Endometrium (tissue), 2 donors: ENCODE measurements around the gene CHFR.
A peak's percentile ranks its signal among the peaks of the same experiment; 100 is the strongest.
"Not testable (repeated sequence)": the region's sequence is repeated elsewhere in the genome, so short reads cannot be mapped to it uniquely, and the experiment has no call there.

ENCODE experiments used
- FAIRE-seq: peaks from 2 replicates; lab custom pipeline; 2012; peaks lifted over from hg19 to GRCh38; lab: Jason Lieb, UNC
- donor health status: control.
- donor health status: control.

The CHFR gene, protein sequence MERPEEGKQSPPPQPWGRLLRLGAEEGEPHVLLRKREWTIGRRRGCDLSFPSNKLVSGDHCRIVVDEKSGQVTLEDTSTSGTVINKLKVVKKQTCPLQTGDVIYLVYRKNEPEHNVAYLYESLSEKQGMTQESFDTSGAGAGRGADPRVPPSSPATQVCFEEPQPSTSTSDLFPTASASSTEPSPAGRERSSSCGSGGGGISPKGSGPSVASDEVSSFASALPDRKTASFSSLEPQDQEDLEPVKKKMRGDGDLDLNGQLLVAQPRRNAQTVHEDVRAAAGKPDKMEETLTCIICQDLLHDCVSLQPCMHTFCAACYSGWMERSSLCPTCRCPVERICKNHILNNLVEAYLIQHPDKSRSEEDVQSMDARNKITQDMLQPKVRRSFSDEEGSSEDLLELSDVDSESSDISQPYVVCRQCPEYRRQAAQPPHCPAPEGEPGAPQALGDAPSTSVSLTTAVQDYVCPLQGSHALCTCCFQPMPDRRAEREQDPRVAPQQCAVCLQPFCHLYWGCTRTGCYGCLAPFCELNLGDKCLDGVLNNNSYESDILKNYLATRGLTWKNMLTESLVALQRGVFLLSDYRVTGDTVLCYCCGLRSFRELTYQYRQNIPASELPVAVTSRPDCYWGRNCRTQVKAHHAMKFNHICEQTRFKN

DNA sequence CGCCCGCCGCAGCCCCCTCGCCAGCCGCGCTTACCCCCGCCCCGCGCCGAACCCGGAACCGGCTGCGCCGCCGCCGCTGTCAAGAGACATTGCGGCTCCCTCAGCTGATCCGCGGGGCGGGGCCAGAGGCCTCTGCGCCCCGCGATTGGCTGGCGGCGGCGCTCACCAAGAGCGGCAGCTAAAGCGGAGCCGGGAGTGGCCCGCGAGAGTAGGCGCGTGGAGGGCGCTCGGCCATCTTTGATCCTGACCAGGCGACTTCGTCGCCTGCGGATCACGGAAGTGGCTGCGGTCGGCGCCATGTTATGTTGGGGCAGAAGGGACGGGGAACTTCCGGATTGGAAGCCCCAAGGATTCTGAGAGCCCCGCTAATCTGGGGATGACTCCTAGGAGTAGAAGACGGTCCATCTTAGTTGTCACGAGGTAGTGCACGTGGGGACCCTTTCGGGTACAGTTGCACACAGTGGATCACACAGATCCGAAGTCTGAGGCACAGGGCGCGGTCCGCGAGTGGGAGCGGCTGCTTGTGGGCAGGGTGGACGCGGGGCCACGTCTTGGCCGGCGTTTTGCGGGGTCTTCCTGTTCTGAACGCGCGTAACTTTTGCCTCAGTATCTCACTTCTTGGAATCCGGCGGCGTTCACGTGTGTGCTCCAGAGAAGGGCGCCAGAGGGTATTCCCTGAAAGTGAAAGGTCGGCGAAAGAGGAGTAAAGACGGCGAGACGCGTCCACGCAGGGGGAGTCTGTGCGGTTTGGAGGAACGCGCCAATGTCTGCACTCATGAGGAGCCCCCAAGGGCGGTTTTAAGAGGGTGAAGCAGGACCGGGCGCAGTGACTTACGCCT is at the start of gene CHFR:
Gene CHFR (minus strand): TSS at position 93 of the 839 bp plus-strand sequence. CDS start 277 bp downstream, outside the sequence.
- FAIRE-seq: peak; percentile 77

DNA sequence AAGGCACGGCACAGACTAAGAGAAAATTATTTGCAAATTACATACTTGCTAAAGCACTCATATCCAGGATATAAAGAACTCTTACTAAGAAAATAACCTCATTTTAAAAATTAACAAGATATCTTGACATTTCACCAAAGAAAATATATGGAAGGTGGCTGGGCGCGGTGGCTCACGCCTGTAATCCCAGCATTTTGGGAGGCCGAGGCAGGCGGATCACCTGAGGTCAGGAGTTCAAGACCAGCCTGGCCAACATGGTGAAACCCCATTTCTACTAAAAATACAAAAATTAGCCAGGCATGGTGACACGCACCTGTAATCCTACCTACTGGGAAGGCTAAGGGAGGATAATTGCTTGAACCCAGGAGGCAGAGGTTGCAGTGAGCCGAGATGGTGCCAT is 49.5 kb upstream of the CHFR start:
- not testable (repeated sequence) for FAIRE-seq

DNA sequence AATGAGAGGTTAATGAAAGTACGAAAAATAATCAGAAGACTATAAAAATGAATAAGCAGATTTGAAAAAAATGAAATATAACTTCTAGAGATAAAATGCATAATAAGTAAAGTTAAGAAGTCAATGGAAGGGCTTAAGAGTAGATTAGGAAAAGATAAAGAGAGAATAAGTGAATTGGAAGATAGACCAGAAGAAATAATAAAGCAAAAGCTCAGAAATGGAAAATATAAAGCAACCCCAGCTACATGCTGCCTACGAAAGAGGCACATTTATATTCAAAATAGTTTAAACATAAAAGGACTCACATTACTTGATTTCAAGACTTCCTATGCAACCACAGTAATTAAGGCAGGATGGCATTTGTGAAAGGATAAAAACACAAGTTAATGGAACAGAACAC is 48.8 kb upstream of the CHFR start:
- no peak for FAIRE-seq

DNA sequence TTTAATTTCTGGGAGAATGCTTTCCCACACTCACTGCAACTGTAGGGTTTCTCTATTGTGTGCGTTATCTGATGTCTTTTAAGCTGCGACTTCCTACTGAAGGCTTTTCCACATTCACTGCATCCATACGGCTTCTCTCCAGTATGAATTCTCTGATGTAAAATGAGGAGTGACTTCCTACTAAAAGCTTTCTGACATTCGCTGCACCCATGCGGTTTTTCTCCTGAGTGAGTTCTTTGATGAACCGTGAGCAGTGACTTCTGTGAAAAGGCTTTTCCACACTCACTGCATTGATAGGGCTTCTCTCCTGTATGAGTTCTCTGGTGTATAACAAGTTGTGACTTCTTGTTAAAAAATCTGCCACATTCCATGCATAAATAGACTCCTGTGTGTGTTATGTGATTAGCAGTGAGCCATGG is 39.0 kb upstream of the CHFR start:
- no peak for FAIRE-seq

DNA sequence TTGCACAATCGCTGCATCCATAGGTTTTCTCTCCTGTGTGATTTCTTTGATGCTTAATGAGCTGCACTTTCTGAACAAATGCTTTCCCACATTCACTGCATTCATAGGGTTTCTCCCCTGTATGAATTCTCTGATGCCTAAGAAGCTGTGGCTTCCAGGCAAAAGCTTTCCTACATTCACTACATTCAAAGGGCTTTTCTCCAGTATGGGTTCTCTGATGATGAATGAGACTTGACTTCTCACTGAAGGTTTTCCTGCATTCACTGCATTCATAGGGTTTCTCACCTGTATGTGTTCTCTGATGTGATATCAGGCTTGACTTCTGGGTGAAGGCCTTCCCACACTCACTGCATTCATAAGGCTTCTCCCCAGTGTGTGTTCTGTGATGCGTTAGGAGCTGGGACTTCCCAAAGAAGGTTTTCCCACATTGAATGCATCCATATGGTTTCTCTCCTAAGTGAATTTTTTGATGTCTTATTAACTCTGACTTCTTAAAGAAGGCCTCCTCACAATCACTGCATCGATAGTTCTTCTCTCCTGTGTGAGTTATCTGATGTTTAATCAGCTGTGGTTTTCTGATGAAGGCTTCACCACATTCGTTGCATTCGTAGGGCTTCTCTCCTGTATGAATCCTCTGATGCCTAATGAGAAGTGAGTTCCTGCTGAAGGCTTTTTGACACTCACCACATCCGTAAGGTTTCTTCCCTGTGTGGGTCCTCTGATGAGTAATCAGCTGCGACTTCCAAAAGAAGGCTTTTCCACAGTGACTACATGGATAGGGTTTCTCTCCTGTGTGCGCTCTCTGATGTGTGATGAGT is 38.4 kb upstream of the CHFR start:
- FAIRE-seq: no peak

DNA sequence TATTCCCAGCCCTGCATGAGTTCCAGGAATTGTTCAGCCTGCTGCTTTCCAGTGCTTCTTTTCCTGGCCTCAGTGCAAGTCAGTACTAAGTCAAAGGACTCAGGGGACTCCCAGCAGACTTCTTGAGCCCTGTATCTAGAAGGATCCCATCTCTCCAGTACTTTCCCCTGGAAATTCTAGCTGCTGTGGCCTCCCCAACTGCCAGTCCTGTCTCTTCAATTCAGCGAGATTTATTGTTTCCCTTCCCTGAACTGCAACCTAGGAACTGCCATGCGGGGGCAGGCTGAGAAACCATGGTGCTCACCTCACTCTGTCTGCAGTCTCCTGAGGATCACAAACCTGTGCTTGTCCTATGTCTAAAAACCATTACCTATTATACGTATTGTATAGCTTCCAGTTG is 37.0 kb upstream of the CHFR start:
- no peak for FAIRE-seq

DNA sequence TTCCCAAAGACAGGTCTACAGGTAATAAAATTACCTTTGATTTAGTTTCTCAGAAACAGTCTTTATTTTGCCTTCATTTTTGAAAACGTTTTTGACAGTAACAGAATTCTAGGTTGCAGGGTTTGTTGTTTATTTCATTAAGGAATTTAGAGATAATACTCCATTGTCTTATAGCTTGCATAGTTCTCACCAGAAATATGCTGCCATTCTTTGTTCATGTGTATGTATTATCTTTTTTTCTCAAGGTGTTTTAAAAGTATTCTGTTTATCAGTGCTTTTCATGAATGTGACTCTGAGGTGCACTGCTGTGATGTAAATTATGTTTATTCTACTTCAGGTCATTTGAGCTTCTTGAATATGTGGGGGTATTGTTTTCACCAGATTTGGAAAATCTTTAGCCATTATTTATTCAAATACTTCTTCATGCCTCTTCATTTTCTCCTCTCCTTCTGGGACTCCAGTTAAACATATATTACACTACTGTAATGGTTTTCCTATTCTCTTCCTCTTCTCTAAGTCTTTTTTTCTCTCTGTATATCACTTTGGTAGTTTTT is 36.0 kb upstream of the CHFR start:
- no peak for FAIRE-seq

DNA sequence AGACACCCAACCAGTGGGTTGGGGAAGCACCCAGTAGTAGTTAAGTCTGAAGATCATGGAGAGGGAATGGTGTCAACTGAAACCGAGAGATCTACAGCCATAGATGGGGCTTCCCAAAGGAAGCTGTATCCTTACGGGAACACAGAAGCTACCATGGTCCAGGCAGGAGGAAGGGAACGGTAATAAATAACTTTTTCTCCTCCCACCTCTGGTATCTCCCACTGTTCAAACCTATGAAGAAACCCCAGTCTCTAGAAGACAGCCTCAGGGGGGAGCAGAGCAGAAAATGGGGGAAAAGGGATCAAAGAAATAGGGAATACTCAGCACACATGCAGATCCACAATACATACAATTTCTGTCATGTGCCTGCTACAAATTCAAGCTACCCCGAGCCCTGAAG is 35.3 kb upstream of the CHFR start:
- FAIRE-seq: no peak

DNA sequence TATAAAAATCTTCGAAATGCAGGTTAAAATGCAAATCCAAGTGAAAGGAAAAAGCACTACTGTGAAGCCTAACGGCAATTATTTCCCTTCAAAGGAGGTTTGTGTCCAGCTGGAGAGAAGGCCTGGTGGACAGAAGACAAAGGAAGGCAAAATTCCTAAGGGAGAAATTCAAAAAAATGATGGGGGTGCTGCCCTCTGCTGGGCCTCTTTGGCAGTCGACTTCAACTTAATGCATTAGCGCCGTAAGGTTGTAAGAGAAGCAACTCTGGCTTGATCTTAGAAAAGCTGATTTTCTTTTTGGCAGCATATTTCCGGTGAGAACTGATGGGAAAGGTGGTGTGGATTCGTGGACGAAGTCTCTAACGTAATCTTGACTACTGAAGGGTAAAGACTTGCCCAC is 34.3 kb upstream of the CHFR start:
- no peak for FAIRE-seq

DNA sequence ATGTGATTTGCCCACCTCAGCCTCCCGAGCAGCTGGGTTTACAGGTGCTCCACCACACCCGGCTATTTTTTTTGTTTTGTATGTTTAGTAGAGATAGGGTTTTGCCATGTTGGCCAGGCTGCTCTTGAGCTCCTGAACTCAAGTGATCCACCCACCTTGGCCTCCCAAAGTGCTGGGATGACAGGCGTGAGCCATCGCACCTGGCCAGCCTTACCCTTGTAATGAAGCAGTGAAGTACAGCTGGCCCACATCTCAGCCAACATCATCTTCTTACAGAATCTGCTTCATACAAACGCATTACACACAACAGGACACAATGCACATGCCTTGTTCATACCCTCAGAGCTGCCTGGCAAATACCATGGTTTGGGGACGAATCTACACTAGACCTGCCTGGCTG is 31.3 kb upstream of the CHFR start:
- no peak for FAIRE-seq

DNA sequence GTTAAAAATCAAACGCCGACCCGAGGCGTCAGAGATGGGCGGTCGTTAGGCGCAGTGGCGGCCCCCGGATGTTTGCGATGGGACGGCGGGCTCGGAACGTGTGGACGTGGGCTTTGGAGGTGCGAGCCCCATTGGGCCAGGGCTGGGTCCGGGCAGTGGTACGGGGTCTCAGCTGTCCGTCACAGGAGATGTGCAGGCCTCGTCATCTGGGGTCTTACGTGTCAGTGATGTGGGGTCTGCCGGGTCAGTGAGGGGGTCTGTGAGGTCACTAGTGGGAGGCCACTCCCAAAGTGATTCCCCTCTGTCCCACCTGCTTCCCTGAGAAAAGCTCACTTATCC is 21.6 kb upstream of the CHFR start:
- no peak for FAIRE-seq

DNA sequence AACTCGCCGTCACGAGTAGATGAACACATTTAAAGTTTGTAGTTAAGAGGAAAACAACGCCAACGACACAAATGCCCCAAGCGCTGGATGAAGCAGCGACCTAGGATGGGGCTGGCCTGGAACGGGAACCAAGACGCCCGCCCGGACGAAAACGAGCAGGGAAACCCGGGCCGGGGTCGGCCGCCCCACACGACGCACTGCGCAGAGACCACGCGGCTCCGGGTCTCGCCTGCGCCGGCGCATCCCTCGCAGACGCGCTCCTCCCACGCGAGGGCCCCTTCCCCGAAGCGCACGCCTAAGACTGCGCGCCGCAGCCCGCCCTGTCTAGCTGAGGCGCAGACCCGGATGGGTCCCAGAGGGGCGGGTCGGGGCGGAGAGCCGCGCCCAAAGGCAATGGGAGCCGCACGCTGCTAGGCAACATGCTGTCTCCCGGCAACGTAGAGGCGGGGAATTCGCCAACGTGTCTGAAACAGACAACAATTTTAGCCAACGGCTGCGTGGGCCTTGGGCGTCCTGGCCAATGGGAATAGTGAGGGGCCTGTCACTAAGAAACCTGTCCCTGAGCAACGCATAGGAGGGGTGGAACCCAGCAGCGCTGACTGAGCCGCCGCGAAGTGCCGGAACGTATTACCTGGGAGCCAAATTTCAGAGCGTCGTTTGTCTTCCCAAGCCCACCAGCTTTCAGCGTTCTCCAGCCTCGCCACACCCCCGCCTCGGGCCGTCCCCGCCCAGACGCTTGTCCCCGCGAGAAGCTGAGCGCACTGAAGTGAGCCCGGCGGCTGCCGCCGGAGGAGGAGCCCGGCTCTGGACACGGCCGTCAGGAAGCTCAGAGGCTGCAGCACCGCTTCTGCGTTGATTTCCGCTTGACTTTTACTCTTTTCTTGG is 21.0 kb upstream of the CHFR start:
- peak; percentile 98 for FAIRE-seq

DNA sequence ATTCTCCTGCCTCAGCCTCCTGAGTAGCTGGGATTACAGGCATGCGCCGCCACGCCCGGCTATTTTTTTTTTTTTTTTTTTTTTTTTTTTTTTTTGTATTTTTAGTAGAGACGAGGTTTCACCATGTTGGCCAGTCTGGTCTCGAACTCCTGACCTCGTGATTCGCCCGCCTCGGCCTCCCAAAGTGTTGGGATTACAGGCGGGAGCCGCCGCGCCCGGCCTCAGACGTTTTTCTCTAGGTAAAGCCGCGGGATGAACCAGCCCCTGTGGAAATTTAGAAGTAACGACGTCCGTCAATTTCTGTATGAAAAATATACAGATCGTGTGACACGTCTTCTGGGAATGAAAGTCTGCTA is 20.4 kb upstream of the CHFR start:
- FAIRE-seq: not testable (repeated sequence)

DNA sequence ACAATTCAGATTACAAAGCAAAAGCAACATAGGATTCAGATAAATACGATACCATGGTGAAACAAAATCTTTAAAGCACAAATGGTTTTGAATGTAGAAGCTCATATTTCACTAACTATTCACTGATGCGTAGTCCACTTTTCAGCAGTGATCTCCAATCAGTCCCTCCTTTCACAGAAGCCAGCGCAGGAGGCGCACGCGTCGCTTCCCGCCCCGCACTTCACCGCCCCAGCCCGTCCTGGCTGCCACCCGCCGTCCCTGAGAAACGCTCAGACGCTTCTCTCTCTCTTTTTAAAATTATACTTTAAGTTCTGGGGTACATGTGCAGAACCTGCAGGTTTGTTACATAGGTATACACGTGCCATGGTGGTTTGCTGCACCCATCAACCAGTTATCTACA is 19.8 kb upstream of the CHFR start:
- no peak for FAIRE-seq

DNA sequence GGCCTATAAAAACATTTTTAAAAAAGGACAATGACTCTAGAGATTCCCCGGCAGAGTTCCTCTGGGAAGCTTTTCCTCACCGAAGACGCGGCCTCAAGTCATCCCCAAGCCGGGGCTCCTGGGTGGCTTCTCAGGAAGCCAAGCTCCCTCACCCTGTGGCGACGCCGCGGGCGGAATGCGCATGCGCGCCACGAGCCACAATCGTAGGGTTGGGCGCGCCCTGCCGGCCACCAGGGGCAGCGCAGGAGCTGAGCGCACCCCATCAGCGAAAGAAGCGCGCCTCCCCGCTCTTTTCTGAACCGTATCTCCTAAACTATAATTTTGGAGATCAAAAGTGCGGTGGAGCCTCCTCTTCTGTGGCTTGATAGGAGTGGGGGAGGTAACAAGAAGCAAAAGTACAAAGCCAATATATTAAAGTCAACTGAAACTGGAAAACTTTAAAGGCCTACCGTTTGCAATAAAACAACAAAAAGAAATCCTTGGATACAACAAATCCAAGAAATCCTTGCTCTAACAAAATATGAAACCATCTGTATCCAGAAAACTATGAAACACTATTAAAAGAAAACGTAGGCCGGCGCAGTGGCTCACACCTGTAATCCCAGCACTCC is 17.4 kb upstream of the CHFR start:
- peak; percentile 15 for FAIRE-seq

DNA sequence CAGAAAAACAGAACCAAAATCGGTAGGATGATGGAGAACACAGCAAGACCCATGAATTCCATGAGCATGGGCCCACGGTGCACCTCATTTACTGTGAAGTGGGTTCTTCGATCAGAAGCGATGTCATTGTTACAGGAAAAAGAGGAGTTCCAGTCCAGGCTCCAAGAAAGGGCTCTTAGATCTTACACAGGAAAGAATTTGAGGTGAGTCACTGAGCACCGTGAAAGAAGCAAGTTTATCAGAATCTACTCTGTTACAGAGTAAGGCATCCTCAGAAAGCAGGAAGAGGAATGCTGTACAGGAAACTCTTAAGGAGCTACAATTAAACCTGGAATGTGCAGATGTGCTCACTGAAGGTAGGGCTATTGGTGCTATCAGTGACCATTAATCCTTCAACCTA is 11.6 kb upstream of the CHFR start:
- FAIRE-seq: no peak

DNA sequence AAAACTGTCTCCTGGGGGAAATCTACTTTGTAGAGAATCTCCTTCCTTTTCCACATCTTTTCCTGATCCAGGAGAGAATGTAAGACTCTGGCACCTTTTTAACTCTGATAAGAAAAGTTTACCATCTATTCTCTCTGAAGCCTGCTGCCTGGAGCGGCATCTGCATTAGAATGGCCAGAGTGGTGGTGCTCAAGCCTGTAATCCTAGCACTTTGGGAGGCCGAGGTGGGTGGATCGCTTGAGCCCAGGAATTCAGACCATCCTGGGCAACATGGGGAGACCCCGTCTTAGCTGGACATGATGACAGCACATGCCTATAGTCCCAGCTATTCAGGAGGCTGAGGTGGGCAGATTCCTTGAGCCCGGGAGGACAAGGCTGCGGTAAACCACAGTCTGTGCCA is 1.4 kb upstream of the CHFR start:
- FAIRE-seq: no peak

DNA sequence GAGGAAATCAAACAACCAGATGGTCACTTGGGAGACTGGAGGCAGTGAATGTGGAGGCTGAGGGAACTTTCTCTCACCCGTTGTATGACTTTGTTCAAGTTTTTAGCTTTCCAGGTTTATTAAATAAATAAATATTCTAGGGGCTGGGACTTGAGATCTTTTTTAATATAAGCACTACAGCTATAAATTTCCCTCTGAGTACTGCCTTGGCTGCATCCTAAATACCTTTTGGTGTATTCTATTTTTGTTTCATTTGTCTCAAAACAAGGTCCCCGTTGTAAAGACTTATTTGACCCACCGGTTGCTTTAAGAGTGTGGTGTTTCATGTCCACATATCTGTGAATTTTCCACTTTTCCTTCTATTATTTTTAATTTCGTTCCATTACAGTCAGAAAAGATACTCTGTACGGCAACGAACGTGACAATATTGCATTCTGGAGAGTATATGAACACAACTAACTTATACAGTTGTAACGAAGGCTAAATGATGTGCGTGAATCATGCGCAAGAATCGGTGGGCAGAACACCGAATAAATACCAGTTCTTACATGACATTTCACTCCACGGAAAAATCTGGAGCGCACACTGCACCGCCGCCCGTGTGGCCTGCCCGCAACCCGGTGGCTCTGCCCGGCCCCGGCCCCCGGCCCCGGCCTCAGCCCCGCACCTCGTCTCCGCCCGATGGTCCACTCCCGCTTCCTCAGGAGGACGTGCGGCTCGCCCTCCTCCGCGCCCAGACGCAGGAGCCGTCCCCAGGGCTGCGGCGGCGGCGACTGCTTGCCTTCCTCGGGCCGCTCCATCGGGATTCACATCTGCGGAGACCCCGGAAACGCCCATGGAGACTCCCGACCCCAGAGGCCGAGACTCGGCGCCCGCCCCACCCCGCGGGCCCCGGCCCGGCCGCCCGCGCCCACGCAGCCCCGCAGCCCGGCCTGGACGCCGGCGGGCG is 602 bp downstream of the CHFR start:
- FAIRE-seq: no peak

DNA sequence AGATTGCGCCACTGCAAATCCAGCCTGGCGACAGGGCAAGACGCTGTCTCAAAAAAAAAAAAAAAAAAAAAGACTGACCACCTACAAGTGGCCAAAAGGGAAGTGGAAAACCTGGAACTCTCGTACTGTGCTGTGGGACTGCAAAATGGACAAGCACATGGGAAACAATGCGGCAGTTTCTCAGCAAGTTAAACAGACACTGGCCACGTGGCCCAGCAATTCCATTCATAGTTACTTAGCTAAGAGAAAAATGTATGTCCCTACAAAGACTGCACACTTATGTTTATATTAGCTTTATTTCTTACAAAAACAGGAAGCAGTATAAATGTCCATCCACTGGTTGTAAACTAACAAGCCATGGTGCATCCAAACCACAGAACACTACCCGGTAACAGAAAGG is 5.6 kb downstream of the CHFR start:
- FAIRE-seq: peak; percentile 88
